K562 (cell line): ENCODE measurements around the gene VMP1. TPM values are rescaled to one million over a fixed set of nuclear protein-coding genes. Genes with fewer than 3 reads are reported as not detected.

Source experiments
- ATF4 ChIP-seq: fragments of 450-650 bp; formaldehyde crosslinking; IDR thresholded peaks from 2 replicates; pipeline ENCODE4 v1.4.0; 2022; ENCODE audit warnings: mild to moderate bottlenecking, moderate library complexity
- FOXJ2 ChIP-seq: fragments of 200-800 bp; sonication (Bioruptor generic); IDR thresholded peaks from 2 replicates; pipeline ENCODE4 v1.6.1; 2016; ENCODE audit warnings: missing genetic modification characterization, missing compliant biosample characterization
- GMEB1 ChIP-seq: fragments of 250-450 bp; sonication (Bioruptor Pico); IDR thresholded peaks from 2 replicates; pipeline ENCODE4 v1.4.0; 2020; ENCODE audit warnings: mild to moderate bottlenecking
- KLF6 ChIP-seq: fragments of 250-450 bp; sonication (Bioruptor Pico); IDR thresholded peaks from 2 replicates; pipeline ENCODE4 v1.4.0; 2020; ENCODE audit warnings: mild to moderate bottlenecking, moderate library complexity, borderline replicate concordance
- NCOA1 ChIP-seq: fragments of 450-650 bp; IDR thresholded peaks from 2 replicates; pipeline ENCODE4 v1.6.1; 2016; ENCODE audit warnings: low read depth
- OTX1 ChIP-seq: fragments of 450-650 bp; formaldehyde crosslinking; IDR thresholded peaks from 2 replicates; pipeline ENCODE4 v1.4.0; 2022; ENCODE audit warnings: mild to moderate bottlenecking
- PCBP1 ChIP-seq: fragments of 200-400 bp; formaldehyde crosslinking; IDR thresholded peaks from 2 replicates; pipeline ENCODE4 v1.6.1; 2018; ENCODE audit warnings: mild to moderate bottlenecking, low read depth, low read length; ENCODE audit not compliant: poor library complexity, severe bottlenecking
- RBM15 ChIP-seq: fragments of 200-400 bp; formaldehyde crosslinking; IDR thresholded peaks from 2 replicates; pipeline ENCODE4 v1.6.1; 2018; ENCODE audit warnings: mild to moderate bottlenecking, low read length, moderate library complexity; ENCODE audit not compliant: insufficient read depth
- RFX5 ChIP-seq: IDR thresholded peaks from 2 replicates; pipeline ENCODE4 v1.6.1; 2011; ENCODE audit warnings: low read depth, mild to moderate bottlenecking, improper control_type of control experiment, low read length
- RNF2 ChIP-seq: sonication (generic); IDR thresholded peaks from 2 replicates; pipeline ENCODE4 v1.6.1; 2016
- RUNX1 ChIP-seq: sonication (generic); IDR thresholded peaks from 2 replicates; pipeline ENCODE4 v1.6.1; 2016; ENCODE audit warnings: antibody characterized with exemption, low read depth
- SMARCA4 ChIP-seq: fragments of 450-650 bp; IDR thresholded peaks from 2 replicates; pipeline ENCODE4 v1.6.1; 2016
- SNAPC5 ChIP-seq: fragments of 250-450 bp; sonication (Bioruptor Pico); IDR thresholded peaks from 2 replicates; pipeline ENCODE4 v1.8.0; 2021; ENCODE audit warnings: moderate library complexity, mild to moderate bottlenecking, inconsistent platforms
- TCF7L2 ChIP-seq: fragments of 150-350 bp; IDR thresholded peaks from 2 replicates; pipeline ENCODE4 v1.6.1; 2016; ENCODE audit warnings: low read depth, mild to moderate bottlenecking, low read length, moderate library complexity
- TEAD4 ChIP-seq, 2 experiments: sonication (generic) in 1 of 2; formaldehyde crosslinking in 1 of 2; IDR thresholded peaks; 2 replicates each; pipeline versions ENCODE4 v1.6.1 to v1.8.0; 2012 to 2022; ENCODE audit warnings: borderline replicate concordance in 1 of 2, inconsistent platforms in 1 of 2, low read length in 1 of 2, mild to moderate bottlenecking in 1 of 2, missing genetic modification reagents in 1 of 2
- THAP12 ChIP-seq: fragments of 250-450 bp; sonication (Bioruptor Pico); IDR thresholded peaks from 2 replicates; pipeline ENCODE4 v1.9.0; 2021; ENCODE audit warnings: mild to moderate bottlenecking, inconsistent platforms
- TRIM28 ChIP-seq: fragments of 450-650 bp; IDR thresholded peaks from 2 replicates; pipeline ENCODE4 v1.6.1; 2017
- TSC22D4 ChIP-seq: fragments of 450-650 bp; IDR thresholded peaks from 2 replicates; pipeline ENCODE4 v1.6.1; 2016; ENCODE audit warnings: missing genetic modification characterization, missing biosample characterization, control low read depth
- USF2 ChIP-seq: sonication (generic); formaldehyde crosslinking; IDR thresholded peaks from 2 replicates; pipeline ENCODE4 v1.5.0; 2020; ENCODE audit warnings: missing genetic modification reagents
- ZHX1 ChIP-seq: fragments of 150-350 bp; conservative IDR thresholded peaks from 2 replicates; pipeline ENCODE4 v1.6.1; 2014; ENCODE audit warnings: low read length
- ZNF444 ChIP-seq: fragments of 250-450 bp; sonication (Bioruptor Pico); IDR thresholded peaks from 2 replicates; pipeline ENCODE4 v1.4.0; 2020; ENCODE audit warnings: mild to moderate bottlenecking, moderate library complexity
- ZNF77 ChIP-seq: fragments of 250-450 bp; sonication (Bioruptor Pico); IDR thresholded peaks from 2 replicates; pipeline ENCODE4 v1.5.0; 2020
- polyA plus RNA-seq, 8 experiments: library from polyadenylated mRNA; depleted of rRNA in 4 of 8; stranded (reverse) in 5 of 8; unstranded in 3 of 8; fragments of >200 nt; fragmentation: Nextera tagmentation in 2 of 8; fragmentation: Illumina TruSeq in 1 of 8; extraction: Ambion mirVana in 2 of 8; extraction: Trizol in 1 of 8; gene quantifications; 2 replicates each; pipeline versions ENCODE4 v1.2.1 to v1.2.3, GENCODE V29; 2011 to 2014; ENCODE audit warnings: inconsistent platforms in 1 of 8, missing spikeins in 1 of 8
- total RNA-seq, 7 experiments: library from RNA; depleted of rRNA in 6 of 7; stranded (reverse); fragments of >200 nt in 6 of 7; fragmentation: Illumina TruSeq in 2 of 7; extraction: Trizol in 2 of 7; gene quantifications; 2 replicates each; pipeline versions ENCODE4 v1.2.1 to v1.2.3, GENCODE V29; 2011 to 2021; ENCODE audit warnings: low replicate concordance in 1 of 7

Gene VMP1
- total and polyA plus RNA-seq, 9 of the 15 experiments (the other 6 are each of a cell fraction or from before 2014, with no cell fraction given), result 123 to 304 (median 151) TPM

GRCh38 chr17:59702304-59702703 lies 5.2 kb upstream of the VMP1 start (continued):
- TF ChIP-seq RBM15, result no peak
- TF ChIP-seq OTX1, result no peak
- no peak for TF ChIP-seq SNAPC5 (CRISPR knock-in tag)
- TF ChIP-seq PCBP1, result no peak
- no peak for TF ChIP-seq RUNX1
- TF ChIP-seq ZHX1, result no peak
- TF ChIP-seq TEAD4 (IDR thresholded peaks at IDR 0.05; ENCODE audit: low read length), result peak; percentile 97
- TF ChIP-seq TEAD4 (CRISPR knock-in tag; IDR thresholded peaks at IDR 0.05; ENCODE audit: borderline replicate concordance), result no peak
- TF ChIP-seq ATF4 (CRISPR knock-in tag), result no peak
- TF ChIP-seq KLF6 (CRISPR knock-in tag), result no peak
- no peak for TF ChIP-seq FOXJ2 (tag)
- no peak for TF ChIP-seq TCF7L2
- TF ChIP-seq RFX5, result no peak
- no peak for TF ChIP-seq GMEB1 (CRISPR knock-in tag)
- no peak for TF ChIP-seq THAP12 (CRISPR knock-in tag)
- no peak for TF ChIP-seq USF2 (CRISPR knock-in tag)
- TF ChIP-seq SMARCA4, result peak; percentile 85
- no peak for TF ChIP-seq ZNF444
- TF ChIP-seq RNF2, result peak; percentile 53; the same call in 1 of the 2 replicates
- peak; percentile 59; the same call in 1 of the 2 replicates for TF ChIP-seq NCOA1
- TF ChIP-seq TSC22D4 (tag), result no peak
- TF ChIP-seq ZNF77 (CRISPR knock-in tag), result no peak
- TF ChIP-seq TRIM28, result no peak; the same call in 1 of the 2 replicates
